Right lobe of liver (tissue), 6 donors: ENCODE measurements around the gene RHOH. TPM values are rescaled to one million over a fixed set of nuclear protein-coding genes. Genes with fewer than 3 reads are reported as not detected.

Experiments used
- ATAC-seq, 4 donors: fragments of 200-7000 bp; cut with Tn5 transposase; one replicate each; pipeline ENCODE4 v1.9.1; 2020; ENCODE audit warnings: mild to moderate bottlenecking in 4 of 4, moderate library complexity in 4 of 4
- DNase-seq, 3 donors: peaks; one replicate each; pipeline ENCODE4 v3.0.0-alpha.2; 2020
- H3K27ac ChIP-seq, 3 donors: fragments of 200-600 bp; one replicate each; pipeline ENCODE4 v1.8.0; 2022
- H3K27me3 ChIP-seq, 2 donors: fragments of 200-600 bp; one replicate each; pipeline ENCODE4 v1.8.0; 2022
- H3K36me3 ChIP-seq, 4 donors: fragments of 200-600 bp; sonication (generic) in 1 of 4; one replicate each; pipeline versions ENCODE4 v1.5.1 to v1.8.0; 2017 to 2022; ENCODE audit warnings: control low read depth in 1 of 4
- H3K4me1 ChIP-seq, 4 donors: fragments of 200-600 bp; sonication (generic) in 1 of 4; one replicate each; pipeline versions ENCODE4 v1.5.1 to v1.8.0; 2017 to 2022; ENCODE audit warnings: control low read depth in 1 of 4
- H3K4me3 ChIP-seq, 3 donors: fragments of 200-600 bp; one replicate each; pipeline ENCODE4 v1.8.0; 2022
- H3K9me3 ChIP-seq, 4 donors: fragments of 200-600 bp; sonication (generic) in 1 of 4; one replicate each; pipeline versions ENCODE4 v1.5.1 to v1.8.0; 2017 to 2022; ENCODE audit warnings: control low read depth in 1 of 4
- POLR2A ChIP-seq: fragments of 450-650 bp; IDR thresholded peaks from one replicate; pipeline ENCODE4 v1.6.1; 2017; ENCODE audit warnings: antibody characterized with exemption, mild to moderate bottlenecking
- WGBS: methylation state at CpG from one replicate; pipeline ENCODE4 v1.1.6; 2018; ENCODE audit warnings: low coverage, low lambda C conversion rate; ENCODE audit not compliant: insufficient coverage; ENCODE audit errors: missing lambda C conversion rate; 5-methylcytosine and 5-hydroxymethylcytosine counted together
- intact Hi-C, 2 donors: fragments of 100-400 bp; cut with DNase I; formaldehyde crosslinking; loops; one replicate each; pipeline versions ENCODE4 v1.11.2 to v1.14.1; 2022
- total RNA-seq, 6 experiments: library from RNA; depleted of rRNA in 2 of 6; stranded (reverse); fragments of >200 nt in 2 of 6; fragmentation: NEBNext Ultra II Directional in 3 of 6; extraction: Animal tissue kit (Norgen Biotek cat#: 25700) in 3 of 6; gene quantifications; one replicate each; pipeline versions ENCODE4 v1.1.0 to v1.2.4, GENCODE V29; 2016 to 2023
- TF ChIP-seq, protein P1 (sequence below), 4 donors: fragments of 200-600 bp in 3 of 4; fragments of 450-650 bp in 1 of 4; IDR thresholded peaks; one replicate each; pipeline versions ENCODE4 v1.5.1 to v1.8.0; 2016 to 2022; ENCODE audit warnings: antibody characterized with exemption in 4 of 4, mild to moderate bottlenecking in 2 of 4
- donor health status: DM: no; HTN: yes; CAD: no.
- donor health status: DM: no; HTN: no; CAD: no.
- donor health status: DM: no; HTN: no; CAD: no.
- donor health status: DM: no; HTN: yes; CAD: no.
- donor health status: DM: no; HTN: yes; CAD: no.

The RHOH gene
- total RNA-seq, 6 experiments from 2014 or later, result 0.25 to 1.2 (median 0.62) TPM

DNA sequence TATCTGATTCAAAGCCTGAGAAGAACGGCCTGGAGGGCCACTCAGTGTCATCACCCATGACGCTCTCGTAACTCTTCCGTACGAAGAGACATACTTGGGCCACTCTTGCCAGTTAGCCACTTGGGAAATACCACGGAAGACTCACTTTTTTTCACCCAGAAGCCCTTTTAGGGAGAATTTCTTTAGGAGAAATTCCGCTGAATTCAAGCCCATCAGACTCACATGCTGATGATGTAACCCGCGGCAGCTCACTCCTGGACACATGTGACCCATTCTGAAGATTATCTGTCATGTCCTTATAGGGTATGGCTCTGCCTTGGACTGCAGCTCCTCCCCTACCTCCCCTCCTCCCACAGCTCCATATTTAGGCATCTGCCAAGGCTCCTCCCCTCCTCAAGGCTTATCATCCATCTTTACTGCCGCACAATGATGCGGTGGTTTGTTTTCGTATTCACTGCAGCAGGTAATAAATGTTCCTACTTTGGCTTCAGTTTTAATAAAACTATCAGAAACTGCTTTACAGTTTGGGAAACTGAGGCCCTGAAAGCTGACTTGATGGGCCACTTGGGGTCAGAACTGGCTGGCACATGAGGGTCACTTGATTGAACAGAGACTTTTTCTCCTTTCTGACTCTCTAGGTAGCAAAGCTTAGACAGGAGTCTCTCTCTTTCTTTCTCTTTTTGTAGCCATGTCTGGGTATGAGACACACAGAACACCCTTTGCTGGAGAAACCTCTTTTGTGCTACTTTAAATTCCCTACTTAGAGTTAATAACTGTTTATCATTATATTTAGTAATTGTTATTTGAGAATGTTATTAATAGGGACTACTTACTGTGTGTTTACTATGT, 42.1 kb downstream of the RHOH start:
- no peak overlapping the region for H3K4me3 ChIP-seq
- no peaks in the 10 kb centered on the region for H3K27me3 ChIP-seq
- intact Hi-C loops, result no loop called here
- TF ChIP-seq, protein P1, sequence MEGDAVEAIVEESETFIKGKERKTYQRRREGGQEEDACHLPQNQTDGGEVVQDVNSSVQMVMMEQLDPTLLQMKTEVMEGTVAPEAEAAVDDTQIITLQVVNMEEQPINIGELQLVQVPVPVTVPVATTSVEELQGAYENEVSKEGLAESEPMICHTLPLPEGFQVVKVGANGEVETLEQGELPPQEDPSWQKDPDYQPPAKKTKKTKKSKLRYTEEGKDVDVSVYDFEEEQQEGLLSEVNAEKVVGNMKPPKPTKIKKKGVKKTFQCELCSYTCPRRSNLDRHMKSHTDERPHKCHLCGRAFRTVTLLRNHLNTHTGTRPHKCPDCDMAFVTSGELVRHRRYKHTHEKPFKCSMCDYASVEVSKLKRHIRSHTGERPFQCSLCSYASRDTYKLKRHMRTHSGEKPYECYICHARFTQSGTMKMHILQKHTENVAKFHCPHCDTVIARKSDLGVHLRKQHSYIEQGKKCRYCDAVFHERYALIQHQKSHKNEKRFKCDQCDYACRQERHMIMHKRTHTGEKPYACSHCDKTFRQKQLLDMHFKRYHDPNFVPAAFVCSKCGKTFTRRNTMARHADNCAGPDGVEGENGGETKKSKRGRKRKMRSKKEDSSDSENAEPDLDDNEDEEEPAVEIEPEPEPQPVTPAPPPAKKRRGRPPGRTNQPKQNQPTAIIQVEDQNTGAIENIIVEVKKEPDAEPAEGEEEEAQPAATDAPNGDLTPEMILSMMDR (IDR thresholded peaks at IDR 0.05), result no peak
- no peak for TF ChIP-seq POLR2A
- no peaks in the 10 kb centered on the region for H3K4me1 ChIP-seq
- H3K36me3 ChIP-seq, result no peaks in the 10 kb centered on the region
- DNase-seq (no peak), ATAC-seq (peak; percentile 37 to 59 (median 54))
- H3K9me3 ChIP-seq, result no peaks in the 10 kb centered on the region
- H3K27ac ChIP-seq, result no peak overlapping the region
- WGBS, result 77% methylated on average over 6 of the region's 12 CpGs

GRCh38 chr4:40240040-40240653, 43.3 kb downstream of the RHOH start:
- no peak for DNase-seq
- no peak for ATAC-seq
- Histone ChIP-seq H3K4me1 (no peaks in the 10 kb centered on the region), H3K9me3 (no peaks in the 10 kb centered on the region), H3K36me3 (no peaks in the 10 kb centered on the region), H3K27ac (no peak overlapping the region), H3K4me3 (no peak overlapping the region), H3K27me3 (no peaks in the 10 kb centered on the region)
- WGBS, result 85% methylated on average over 4 of the region's 4 CpGs
- intact Hi-C loops, result no loop called here
- TF ChIP-seq, protein P1 (IDR thresholded peaks at IDR 0.05), result no peak
- no peak for TF ChIP-seq POLR2A

DNA sequence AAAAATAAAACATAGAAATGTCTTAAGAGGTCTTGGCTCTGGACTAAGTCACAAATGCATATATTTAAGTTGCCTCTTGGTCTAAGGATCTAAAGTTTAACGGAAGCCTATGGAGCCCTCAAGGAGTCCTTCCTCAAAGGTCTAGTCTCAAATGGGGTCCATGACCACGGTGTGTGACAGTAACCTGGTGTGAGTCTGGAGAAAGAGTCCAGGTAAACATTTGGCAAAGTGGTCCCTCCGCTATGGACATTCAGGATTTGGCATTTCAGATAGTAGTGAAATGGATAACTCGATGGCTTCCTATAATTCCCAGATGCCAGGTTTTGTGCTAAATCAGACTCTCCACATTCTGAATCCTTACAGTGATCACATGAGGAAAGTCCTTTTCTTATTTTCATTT, 44.2 kb downstream of the RHOH start:
- no peak overlapping the region for H3K4me3 ChIP-seq
- no peaks in the 10 kb centered on the region for H3K36me3 ChIP-seq
- TF ChIP-seq POLR2A, result no peak
- TF ChIP-seq, protein P1 (IDR thresholded peaks at IDR 0.05), result no peak
- no peak for DNase-seq
- H3K27me3 ChIP-seq, result no peaks in the 10 kb centered on the region
- WGBS, result 66% methylated on average over 4 of the region's 4 CpGs
- H3K4me1 ChIP-seq, result no peaks in the 10 kb centered on the region
- intact Hi-C loops, result no loop called here
- no peaks in the 10 kb centered on the region for H3K9me3 ChIP-seq
- no peak overlapping the region for H3K27ac ChIP-seq
- no peak for ATAC-seq

- TF ChIP-seq, protein P1 (IDR thresholded peaks at IDR 0.05), result no peak
- TF ChIP-seq POLR2A, result no peak
- Histone ChIP-seq H3K27ac (no peak overlapping the region), H3K27me3 (no peaks in the 10 kb centered on the region), H3K36me3 (no peaks in the 10 kb centered on the region), H3K4me3 (no peak overlapping the region), H3K4me1 (no peaks in the 10 kb centered on the region), H3K9me3 (no peaks in the 10 kb centered on the region)
- intact Hi-C loops, result no loop called here
- ATAC-seq (no peak), DNase-seq (no peak)
- 61% methylated on average over 7 of the region's 7 CpGs for WGBS
Measured at GRCh38 chr4:40241941-40242340, 45.1 kb downstream of the RHOH start.
